Natural killer cell treated with Interleukin-12 subunit alpha and Interleukin-12 subunit beta and Interleukin-15 and Interleukin-18, amount 100 ng/mL, for 72 hours (primary cell): Measurements from ENCODE around the gene VSIG2. TPM values are rescaled to one million over a fixed set of nuclear protein-coding genes. Genes with fewer than 3 reads are reported as not detected.

Experiments used
- ATAC-seq, 2 donors: fragments of 150-1000 bp; cut with Tn5 transposase in 1 of 2; sonication (Bioruptor Pico), chemical (Tn5 transposase) in 1 of 2; 2 replicates each; pipeline ENCODE4 v1.10.0; 2021
- DNase-seq: peaks from one replicate; pipeline ENCODE4 v3.0.0; 2022; ENCODE audit warnings: low spot score
- H3K27ac Mint-ChIP-seq, 2 donors: 1 replicate in 1 of 2; 2 replicates in 1 of 2; pipeline ENCODE4 v1.8.0; 2022; ENCODE audit warnings: mixed read lengths in 2 of 2, mild to moderate bottlenecking in 1 of 2, moderate library complexity in 1 of 2
- H3K27me3 Mint-ChIP-seq, 2 donors: 1 replicate in 1 of 2; 2 replicates in 1 of 2; pipeline ENCODE4 v1.8.0; 2022; ENCODE audit warnings: mixed read lengths in 2 of 2
- H3K36me3 Mint-ChIP-seq: one replicate; pipeline ENCODE4 v1.8.0; 2022; ENCODE audit warnings: mixed read lengths
- H3K4me1 Mint-ChIP-seq, 2 donors: 1 replicate in 1 of 2; 2 replicates in 1 of 2; pipeline ENCODE4 v1.8.0; 2022; ENCODE audit warnings: low read depth in 2 of 2, mixed read lengths in 2 of 2, mild to moderate bottlenecking in 1 of 2
- H3K4me3 Mint-ChIP-seq: one replicate; pipeline ENCODE4 v1.8.0; 2022; ENCODE audit warnings: mixed read lengths
- H3K9me3 Mint-ChIP-seq: 2 replicates; pipeline ENCODE4 v1.8.0; 2022; ENCODE audit warnings: mixed read lengths
- total RNA-seq, 2 donors: library from RNA; stranded (reverse); gene quantifications; one replicate each; pipeline ENCODE4 v1.2.3, GENCODE V29; 2022

VSIG2 gene
- not detected for total RNA-seq

GRCh38 chr11:124751741-124752470, at the start of gene VSIG2:
Gene VSIG2, minus strand, starts transcription at chr11:124752255. Its CDS starts 118 bp downstream, at chr11:124752137.
- no peak within 1 kb of the TSS for H3K27ac Mint-ChIP-seq
- H3K4me1 Mint-ChIP-seq = peaks cover 1 to 2% of the 10 kb centered on the region in 2 donors
- no peaks in the 10 kb centered on the region for H3K9me3 Mint-ChIP-seq
- H3K27me3 Mint-ChIP-seq = peaks cover 7 to 18% of the 10 kb centered on the region in 2 donors
- ATAC-seq (no peak), DNase-seq (no peak)
- H3K4me3 Mint-ChIP-seq = no peak within 1 kb of the TSS
- no peaks in the 10 kb centered on the region for H3K36me3 Mint-ChIP-seq

- Mint-ChIP-seq H3K36me3 (no peaks in the 10 kb centered on the region), H3K9me3 (no peaks in the 10 kb centered on the region), H3K27ac (peak overlapping the region; percentile 80 to 92), H3K27me3 (no peaks in the 10 kb centered on the region), H3K4me1 (peaks cover 17 to 23% of the 10 kb centered on the region in 2 donors), H3K4me3 (peak overlapping the region; percentile 76)
- ATAC-seq (no peak), DNase-seq (no peak)
Measured at GRCh38 chr11:124801014-124801413, 49.0 kb upstream of the VSIG2 start.

- Mint-ChIP-seq H3K36me3 (no peaks in the 10 kb centered on the region), H3K4me3 (peak within 1 kb of the TSS; percentile 93), H3K27me3 (no peaks in the 10 kb centered on the region), H3K9me3 (no peaks in the 10 kb centered on the region), H3K4me1 (peaks cover 17 to 23% of the 10 kb centered on the region in 2 donors), H3K27ac (peak within 1 kb of the TSS; percentile 80 to 92)
- DNase-seq (peak; percentile 91), ATAC-seq (peak; percentile 97 to 98)
Measured at GRCh38 chr11:124800226-124800929, 48.3 kb upstream of the VSIG2 start, which contains the start of gene MSANTD2. Gene MSANTD2, minus strand, starts transcription at chr11:124800406. Its CDS starts 26 bp downstream, at chr11:124800380.

GRCh38 chr11:124799348-124800225, 47.5 kb upstream of the VSIG2 start:
- Mint-ChIP-seq H3K36me3 (no peaks in the 10 kb centered on the region), H3K9me3 (no peaks in the 10 kb centered on the region), H3K27ac (peak overlapping the region; percentile 76 to 91), H3K4me1 (peaks cover 17 to 23% of the 10 kb centered on the region in 2 donors), H3K27me3 (no peaks in the 10 kb centered on the region), H3K4me3 (peak overlapping the region; percentile 93)
- ATAC-seq (peak; percentile 64 to 69), DNase-seq (no peak)

- H3K27ac Mint-ChIP-seq = peak overlapping the region; percentile 76 to 91
- ATAC-seq = no peak
- no peak for DNase-seq
- no peaks in the 10 kb centered on the region for H3K36me3 Mint-ChIP-seq
- no peaks in the 10 kb centered on the region for H3K27me3 Mint-ChIP-seq
- peak overlapping the region; percentile 93 for H3K4me3 Mint-ChIP-seq
- no peaks in the 10 kb centered on the region for H3K9me3 Mint-ChIP-seq
- H3K4me1 Mint-ChIP-seq = peaks cover 17 to 23% of the 10 kb centered on the region in 2 donors
Measured at GRCh38 chr11:124798991-124799347, 46.9 kb upstream of the VSIG2 start.

- Mint-ChIP-seq H3K27ac (no peak overlapping the region), H3K4me3 (no peak overlapping the region), H3K4me1 (peaks cover 33 to 37% of the 10 kb centered on the region in 2 donors), H3K27me3 (no peaks in the 10 kb centered on the region), H3K9me3 (no peaks in the 10 kb centered on the region), H3K36me3 (no peaks in the 10 kb centered on the region)
- DNase-seq = no peak
- ATAC-seq = no peak
Measured at GRCh38 chr11:124796312-124796711, 44.3 kb upstream of the VSIG2 start.

GRCh38 chr11:124793466-124794278, 41.6 kb upstream of the VSIG2 start:
- Mint-ChIP-seq H3K9me3 (no peaks in the 10 kb centered on the region), H3K36me3 (no peaks in the 10 kb centered on the region), H3K27ac (no peak overlapping the region), H3K27me3 (no peaks in the 10 kb centered on the region), H3K4me3 (no peak overlapping the region), H3K4me1 (peaks cover 35 to 40% of the 10 kb centered on the region in 2 donors)
- peak in 1 of 2 donors; percentile 52 for ATAC-seq
- DNase-seq = peak; percentile 67

GRCh38 chr11:124791626-124792341, 39.7 kb upstream of the VSIG2 start:
- Mint-ChIP-seq H3K4me1 (peaks cover 26 to 32% of the 10 kb centered on the region in 2 donors), H3K36me3 (no peaks in the 10 kb centered on the region), H3K27me3 (no peaks in the 10 kb centered on the region), H3K4me3 (peak overlapping the region; percentile 18), H3K9me3 (no peaks in the 10 kb centered on the region), H3K27ac (peak overlapping the region; percentile 53 to 85)
- DNase-seq = no peak
- ATAC-seq = peak; percentile 81 to 91

- no peak for DNase-seq
- Mint-ChIP-seq H3K4me1 (peaks cover 26 to 34% of the 10 kb centered on the region in 2 donors), H3K36me3 (no peaks in the 10 kb centered on the region), H3K4me3 (no peak overlapping the region), H3K27ac (no peak overlapping the region), H3K27me3 (no peaks in the 10 kb centered on the region), H3K9me3 (no peaks in the 10 kb centered on the region)
- ATAC-seq = no peak
Measured at GRCh38 chr11:124788521-124788920, 36.5 kb upstream of the VSIG2 start.

GRCh38 chr11:124784051-124784450, 32.0 kb upstream of the VSIG2 start:
- no peaks in the 10 kb centered on the region for H3K36me3 Mint-ChIP-seq
- no peaks in the 10 kb centered on the region for H3K9me3 Mint-ChIP-seq
- DNase-seq = no peak
- peaks cover 1 to 2% of the 10 kb centered on the region in 2 donors for H3K4me1 Mint-ChIP-seq
- no peak overlapping the region for H3K27ac Mint-ChIP-seq
- H3K27me3 Mint-ChIP-seq = no peaks in the 10 kb centered on the region
- no peak for ATAC-seq
- no peak overlapping the region for H3K4me3 Mint-ChIP-seq

GRCh38 chr11:124783002-124783401, 30.9 kb upstream of the VSIG2 start:
- no peaks in the 10 kb centered on the region for H3K27me3 Mint-ChIP-seq

GRCh38 chr11:124779568-124779967, 27.5 kb upstream of the VSIG2 start:
- H3K36me3 Mint-ChIP-seq = peaks cover 14% of the 10 kb centered on the region
- DNase-seq = no peak
- H3K9me3 Mint-ChIP-seq = no peaks in the 10 kb centered on the region
- H3K27me3 Mint-ChIP-seq = no peaks in the 10 kb centered on the region
- ATAC-seq = no peak
- peaks cover 19 to 24% of the 10 kb centered on the region in 2 donors for H3K4me1 Mint-ChIP-seq
- H3K27ac Mint-ChIP-seq = no peak overlapping the region
- H3K4me3 Mint-ChIP-seq = no peak overlapping the region

More at GRCh38 chr11:124783002-124783401, 30.9 kb upstream of the VSIG2 start:
- H3K9me3 Mint-ChIP-seq = no peaks in the 10 kb centered on the region
- ATAC-seq (no peak), DNase-seq (no peak)
- H3K4me1 Mint-ChIP-seq = peaks cover 8 to 10% of the 10 kb centered on the region in 2 donors
- H3K36me3 Mint-ChIP-seq = peaks cover 8% of the 10 kb centered on the region
- no peak overlapping the region for H3K27ac Mint-ChIP-seq
- H3K4me3 Mint-ChIP-seq = no peak overlapping the region
